IMR-90 (cell line): ENCODE results near the gene RPTOR. TPM values are rescaled to one million over a fixed set of nuclear protein-coding genes. Genes with fewer than 3 reads are reported as not detected.
A peak's percentile ranks its signal among the peaks of the same experiment; 100 is the strongest.

Source experiments
- ATAC-seq: fragments of 200-7000 bp; cut with Tn5 transposase; 2 replicates; pipeline ENCODE4 v1.9.1; 2020; ENCODE audit warnings: low read depth, mild to moderate bottlenecking, moderate library complexity
- BruUV-seq: library from RNA; stranded (reverse); fragments of 400-500 nt; replicated peaks from 2 replicates; lab custom pipeline; 2021; lab: Mats Ljungman, UMichigan
- CTCF ChIA-PET: fragments of 300-600 bp; formaldehyde crosslinking; extraction: SDS; loops from one replicate; lab custom pipeline; 2021; ENCODE audit warnings: antibody characterized with exemption; lab: Yijun Ruan, JAX
- POLR2A ChIA-PET: fragments of 300-600 bp; sonication (Branson Sonifier 250); formaldehyde crosslinking; loops from one replicate; lab custom pipeline; 2022; ENCODE audit warnings: antibody characterized with exemption; ENCODE audit not compliant: unreplicated experiment; lab: Charles Lee
- DNase-seq: peaks from one replicate; pipeline ENCODE4 v3.0.0; 2013
- H2AFZ ChIP-seq: replicated peaks from 2 replicates; pipeline ENCODE3; 2013; ENCODE audit warnings: low read length, mild to moderate bottlenecking; ENCODE audit not compliant: poor library complexity
- H2AK5ac ChIP-seq: 2 replicates; pipeline ENCODE4 v1.6.1; 2013; ENCODE audit warnings: low read depth, low read length, inconsistent platforms
- H2AK9ac ChIP-seq: replicated peaks from 2 replicates; pipeline ENCODE3; 2013; ENCODE audit warnings: mild to moderate bottlenecking, low read depth, low read length, moderate library complexity; ENCODE audit not compliant: poor library complexity
- H2BK120ac ChIP-seq: 2 replicates; pipeline ENCODE4 v1.6.1; 2013; ENCODE audit warnings: low read depth, low read length, inconsistent platforms
- H2BK15ac ChIP-seq: 3 replicates; pipeline ENCODE4 v1.6.1; 2013; ENCODE audit warnings: low read depth, low read length, inconsistent platforms
- H2BK20ac ChIP-seq: 2 replicates; pipeline ENCODE4 v1.6.1; 2013; ENCODE audit warnings: low read depth, mild to moderate bottlenecking, inconsistent platforms, low read length, moderate library complexity
- H2BK5ac ChIP-seq: 2 replicates; pipeline ENCODE4 v1.6.1; 2013; ENCODE audit warnings: mild to moderate bottlenecking, low read depth, low read length, inconsistent platforms; ENCODE audit not compliant: poor library complexity, severe bottlenecking
- H3K14ac ChIP-seq: replicated peaks from 2 replicates; pipeline ENCODE4 v1.6.1; 2013; ENCODE audit warnings: low read depth, low read length, inconsistent platforms
- H3K18ac ChIP-seq: 2 replicates; pipeline ENCODE4 v1.6.1; 2013; ENCODE audit warnings: low read depth, low read length, control low read depth
- H3K23ac ChIP-seq: 2 replicates; pipeline ENCODE4 v1.6.1; 2013; ENCODE audit warnings: low read depth, low read length, inconsistent platforms
- H3K27ac ChIP-seq: 2 replicates; pipeline ENCODE4 v1.5.1; 2013; ENCODE audit warnings: mild to moderate bottlenecking, control low read depth, low read length; ENCODE audit not compliant: insufficient read depth
- H3K27me3 ChIP-seq: 2 replicates; pipeline ENCODE4 v1.6.1; 2013; ENCODE audit warnings: low read length; ENCODE audit not compliant: control insufficient read depth, insufficient read depth
- H3K36me3 ChIP-seq: 2 replicates; pipeline ENCODE4 v1.6.1; 2013; ENCODE audit warnings: low read length, mixed read lengths; ENCODE audit not compliant: control insufficient read depth, insufficient read depth
- H3K4ac ChIP-seq: 2 replicates; pipeline ENCODE4 v1.6.1; 2013; ENCODE audit warnings: low read depth, low read length, inconsistent platforms
- H3K4me1 ChIP-seq: 2 replicates; pipeline ENCODE4 v1.6.1; 2013; ENCODE audit warnings: low read length, mixed read lengths; ENCODE audit not compliant: control insufficient read depth, insufficient read depth
- H3K4me2 ChIP-seq: 2 replicates; pipeline ENCODE4 v1.6.1; 2013; ENCODE audit warnings: low read depth, mild to moderate bottlenecking, control low read depth, low read length, moderate library complexity
- H3K4me3 ChIP-seq: 2 replicates; pipeline ENCODE4 v1.5.1; 2013; ENCODE audit warnings: low read depth, mild to moderate bottlenecking, control low read depth, low read length, moderate library complexity; ENCODE audit not compliant: insufficient read depth
- H3K56ac ChIP-seq: 2 replicates; pipeline ENCODE4 v1.6.1; 2013; ENCODE audit warnings: low read length, inconsistent platforms; ENCODE audit not compliant: insufficient read depth; ENCODE audit errors: extremely low read depth
- H3K79me1 ChIP-seq, 2 experiments: 2 replicates each; pipeline ENCODE4 v1.6.1; 2013; ENCODE audit warnings: low read length in 2 of 2, inconsistent platforms in 1 of 2, low read depth in 1 of 2
- H3K9ac ChIP-seq: 2 replicates; pipeline ENCODE4 v1.6.1; 2013; ENCODE audit warnings: low read depth, low read length, control low read depth
- H3K9me1 ChIP-seq: 2 replicates; pipeline ENCODE4 v1.6.1; 2013; ENCODE audit warnings: low read length, inconsistent platforms; ENCODE audit not compliant: insufficient read depth
- H3K9me3 ChIP-seq: 2 replicates; pipeline ENCODE4 v1.6.1; 2013; ENCODE audit warnings: low read length; ENCODE audit not compliant: control insufficient read depth, insufficient read depth
- H4K20me1 ChIP-seq: 2 replicates; pipeline ENCODE4 v1.6.1; 2013; ENCODE audit warnings: low read length, inconsistent platforms; ENCODE audit not compliant: insufficient read depth
- H4K5ac ChIP-seq: 2 replicates; pipeline ENCODE4 v1.6.1; 2013; ENCODE audit warnings: mild to moderate bottlenecking, low read depth, low read length, control low read depth
- H4K8ac ChIP-seq, 2 experiments: 2 replicates each; pipeline ENCODE4 v1.6.1; 2013; ENCODE audit warnings: low read depth in 2 of 2, low read length in 2 of 2, control low read depth in 1 of 2, inconsistent platforms in 1 of 2
- H4K91ac ChIP-seq: 2 replicates; pipeline ENCODE4 v1.6.1; 2013; ENCODE audit warnings: low read depth, low read length, inconsistent platforms; ENCODE audit not compliant: insufficient read depth
- CEBPB ChIP-seq: IDR thresholded peaks from 2 replicates; pipeline ENCODE4 v1.6.1; 2012; ENCODE audit warnings: low read depth, low read length, improper control_type of control experiment
- FOS ChIP-seq: fragments of 150-350 bp; IDR thresholded peaks from 2 replicates; pipeline ENCODE4 v1.6.1; 2016; ENCODE audit warnings: low read depth, low read length
- MAFK ChIP-seq: IDR thresholded peaks from 2 replicates; pipeline ENCODE4 v1.6.1; 2012; ENCODE audit warnings: low read depth, low read length, improper control_type of control experiment
- MXI1 ChIP-seq: IDR thresholded peaks from 2 replicates; pipeline ENCODE4 v1.6.1; 2012; ENCODE audit warnings: low read depth, mild to moderate bottlenecking, low read length, moderate library complexity, borderline replicate concordance
- NFE2L2 ChIP-seq: fragments of 150-350 bp; IDR thresholded peaks from 2 replicates; pipeline ENCODE4 v1.6.1; 2016; ENCODE audit warnings: low read depth, mild to moderate bottlenecking, low read length
- POLR2A ChIP-seq: IDR thresholded peaks from 2 replicates; pipeline ENCODE4 v1.6.1; 2012; ENCODE audit warnings: mild to moderate bottlenecking, low read depth, low read length
- WGBS, 2 experiments: methylation state at CpG; one replicate each; pipeline versions ENCODE4 v1.1.5 to v1.1.7; 2013; ENCODE audit warnings: missing lambda C conversion rate in 2 of 2; ENCODE audit not compliant: insufficient read length in 1 of 2; ENCODE audit errors: extremely low coverage in 2 of 2; 5-methylcytosine and 5-hydroxymethylcytosine counted together
- dilution Hi-C: fragments of 300-500 bp; cut with HindIII; formaldehyde crosslinking; loops from one replicate; pipeline ENCODE4 v1.14.3; 2018; ENCODE audit warnings: low sequenced_read_pairs; ENCODE audit not compliant: unreplicated experiment
- in situ Hi-C: fragments of 300-500 bp; cut with MboI; formaldehyde crosslinking; loops from 3 replicates; pipeline ENCODE4 v1.14.3; 2019; ENCODE audit warnings: low sequenced_read_pairs, inconsistent platforms, mixed read lengths
- intact Hi-C: fragments of 100-400 bp; cut with micrococcal nuclease; formaldehyde crosslinking; loops from 2 replicates; pipeline ENCODE4 v1.10.0; 2022
- polyA plus RNA-seq, 3 experiments: library from polyadenylated mRNA; depleted of rRNA; stranded (reverse); fragments of >200 nt; gene quantifications; 2 replicates each; pipeline ENCODE4 v1.2.3, GENCODE V29; 2012; ENCODE audit warnings: low replicate concordance in 1 of 3
- total RNA-seq: library from RNA; depleted of rRNA; stranded (reverse); fragments of >200 nt; gene quantifications from 2 replicates; pipeline ENCODE4 v1.2.3, GENCODE V29; 2012

Gene RPTOR
- total and polyA plus RNA-seq, 2 of the 4 experiments (the other 2 are of a cell fraction) = 10.8 to 14.7 TPM

- Histone ChIP-seq H2AFZ (no peak overlapping the region), H3K56ac (no peak overlapping the region), H4K20me1 (peaks cover 16% of the 10 kb centered on the region; the same call in 1 of the 2 replicates), H3K27ac (no peak overlapping the region), H3K4me1 (no peaks in the 10 kb centered on the region; the same call in 1 of the 2 replicates), H3K4ac (no peak overlapping the region), H2BK120ac (no peak overlapping the region), H3K9me3 (no peaks in the 10 kb centered on the region), H2BK15ac (no peak overlapping the region), H2AK9ac (no peak overlapping the region), H3K9me1 (peaks cover 23% of the 10 kb centered on the region), H3K23ac (no peak overlapping the region), H4K91ac (no peak overlapping the region), H4K5ac (no peak overlapping the region), H3K4me2 (no peak overlapping the region), H2BK5ac (no peak overlapping the region), H3K27me3 (no peaks in the 10 kb centered on the region), H2AK5ac (no peak overlapping the region), H3K4me3 (no peak overlapping the region), H3K9ac (no peak overlapping the region), H4K8ac (no peak overlapping the region), H3K14ac (no peak overlapping the region), H3K79me1 (peaks cover 57 to 75% of the 10 kb centered on the region in 2 experiments), H3K36me3 (no peaks in the 10 kb centered on the region), H2BK20ac (no peak overlapping the region), H3K18ac (no peak overlapping the region)
- TF ChIP-seq MAFK = no peak
- TF ChIP-seq POLR2A = no peak
- TF ChIP-seq CEBPB = no peak
- 0 out of 2 replicates have a peak, but pooled peaks have one; percentile 3 for TF ChIP-seq FOS
- no peak for TF ChIP-seq NFE2L2
- no peak for TF ChIP-seq MXI1
- no peak for ATAC-seq
- CTCF ChIA-PET = interaction anchor here (0.7 kb wide), 1 partner anchor 128 kb away, joined by 3 read pairs; no protein-coding TSS in a partner anchor
- dilution Hi-C loops = no loop called here
- peak; percentile 44 for DNase-seq
- in situ Hi-C loops = no loop called here
- WGBS, 2 experiments = 88% methylated on average over 8 of the region's 16 CpGs; no CpG with 5 or more reads in 1 of the 2 experiments
- intact Hi-C loops = no loop called here
- POLR2A ChIA-PET = interaction anchor here (0.6 kb wide), 1 partner anchor 132 kb away, joined by 4 read pairs; no protein-coding TSS in a partner anchor
- BruUV-seq = no TSS peak
Measured at GRCh38 chr17:80605326-80606066, 60.9 kb downstream of the RPTOR start.
